ENCODE measurements around the gene PHF14. TPM values are rescaled to one million over a fixed set of nuclear protein-coding genes. Genes with fewer than 3 reads are reported as not detected.

The PHF14 gene
- total RNA-seq, 1 experiment from 2014 or later: 35.4 TPM

GRCh38 chr7:11079907-11080306 is 106.2 kb downstream of the PHF14 start:
- intact Hi-C loops (cut with micrococcal nuclease): no loop called here
- H3F3A ChIP-seq (ENCODE audit: low read length, unreplicated experiment): no peaks in the 10 kb centered on the region

GRCh38 chr7:11082121-11082520 is 108.4 kb downstream of the PHF14 start:
- Histone ChIP-seq H3K36me3 (ENCODE audit: low read depth, low read length) (no peaks in the 10 kb centered on the region), H3K4me1 (ENCODE audit: insufficient read depth, low read length) (no peaks in the 10 kb centered on the region), H3K27me3 (ENCODE audit: low read length) (no peaks in the 10 kb centered on the region), H4K20me1 (ENCODE audit: low read length) (no peaks in the 10 kb centered on the region), H3K9me3 (ENCODE audit: low read length) (no peaks in the 10 kb centered on the region), H3K9ac (ENCODE audit: low read length) (no peak overlapping the region), H3K27ac (ENCODE audit: low read length) (no peak overlapping the region), H2AFZ (ENCODE audit: low read length) (no peak overlapping the region), H3F3A (ENCODE audit: low read length, unreplicated experiment) (no peaks in the 10 kb centered on the region), H3K4me2 (ENCODE audit: low read length) (no peak overlapping the region), H3K9me2 (replicated peaks; ENCODE audit: low read length) (no peaks in the 10 kb centered on the region), H3K4me3 (ENCODE audit: low read length) (no peak overlapping the region), H3K79me2 (ENCODE audit: low read length) (no peaks in the 10 kb centered on the region)
- DNase-seq: no peak
- TF ChIP-seq EZH2phosphoT487 (IDR thresholded peaks at IDR 0.05; ENCODE audit: borderline replicate concordance, low read length) (no peak), CTCF (conservative IDR thresholded peaks at IDR 0.05; ENCODE audit: low read depth, low read length) (no peak), EZH2 (IDR thresholded peaks at IDR 0.05; ENCODE audit: low read length, unreplicated experiment) (no peak)
- ChIA-PET POLR2A (ENCODE audit: unreplicated experiment) (no interaction called here), CTCF (no interaction called here)
- BruUV-seq (replicated peaks): no TSS peak
- no peak for ATAC-seq
- intact Hi-C loops (cut with micrococcal nuclease): no loop called here

More at GRCh38 chr7:11079907-11080306, 106.2 kb downstream of the PHF14 start:
- Histone ChIP-seq H3K9me3 (ENCODE audit: low read length) (no peaks in the 10 kb centered on the region), H3K27ac (ENCODE audit: low read length) (no peak overlapping the region), H4K20me1 (ENCODE audit: low read length) (no peaks in the 10 kb centered on the region), H3K4me1 (ENCODE audit: insufficient read depth, low read length) (no peaks in the 10 kb centered on the region), H3K36me3 (ENCODE audit: low read depth, low read length) (no peaks in the 10 kb centered on the region), H3K27me3 (ENCODE audit: low read length) (no peaks in the 10 kb centered on the region), H3K79me2 (ENCODE audit: low read length) (no peaks in the 10 kb centered on the region), H3K4me2 (ENCODE audit: low read length) (no peak overlapping the region), H3K9me2 (replicated peaks; ENCODE audit: low read length) (no peaks in the 10 kb centered on the region), H3K9ac (ENCODE audit: low read length) (no peak overlapping the region), H3K4me3 (ENCODE audit: low read length) (no peak overlapping the region), H2AFZ (ENCODE audit: low read length) (no peak overlapping the region)
- no TSS peak for BruUV-seq (replicated peaks)
- no peak for ATAC-seq
- no peak for TF ChIP-seq EZH2phosphoT487 (IDR thresholded peaks at IDR 0.05; ENCODE audit: borderline replicate concordance, low read length)
- no peak for TF ChIP-seq EZH2 (IDR thresholded peaks at IDR 0.05; ENCODE audit: low read length, unreplicated experiment)
- no peak for TF ChIP-seq CTCF (conservative IDR thresholded peaks at IDR 0.05; ENCODE audit: low read depth, low read length)
- ChIA-PET POLR2A (ENCODE audit: unreplicated experiment) (no interaction called here), CTCF (no interaction called here)
- no peak for DNase-seq

- H3K27me3 ChIP-seq (ENCODE audit: low read length): no peaks in the 10 kb centered on the region
- H3K4me1 ChIP-seq (ENCODE audit: insufficient read depth, low read length): no peaks in the 10 kb centered on the region
- TF ChIP-seq EZH2 (IDR thresholded peaks at IDR 0.05; ENCODE audit: low read length, unreplicated experiment): no peak
- TF ChIP-seq CTCF (conservative IDR thresholded peaks at IDR 0.05; ENCODE audit: low read depth, low read length): no peak
- TF ChIP-seq EZH2phosphoT487 (IDR thresholded peaks at IDR 0.05; ENCODE audit: borderline replicate concordance, low read length): no peak
- no peak overlapping the region for H3K4me2 ChIP-seq (ENCODE audit: low read length)
- ATAC-seq (no peak), DNase-seq (no peak)
- no peak overlapping the region for H3K27ac ChIP-seq (ENCODE audit: low read length)
- H3K9me2 ChIP-seq (replicated peaks; ENCODE audit: low read length): no peaks in the 10 kb centered on the region
- H3K79me2 ChIP-seq (ENCODE audit: low read length): no peaks in the 10 kb centered on the region
- no peaks in the 10 kb centered on the region for H3K9me3 ChIP-seq (ENCODE audit: low read length)
- CTCF ChIA-PET: interaction anchor here (0.6 kb wide), 1 partner anchor 243 kb away, joined by 3 read pairs; no protein-coding TSS in a partner anchor
- intact Hi-C loops (cut with micrococcal nuclease): no loop called here
- no TSS peak for BruUV-seq (replicated peaks)
- POLR2A ChIA-PET (ENCODE audit: unreplicated experiment): no interaction called here
- H2AFZ ChIP-seq (ENCODE audit: low read length): no peak overlapping the region
- H3F3A ChIP-seq (ENCODE audit: low read length, unreplicated experiment): no peaks in the 10 kb centered on the region
- H3K9ac ChIP-seq (ENCODE audit: low read length): no peak overlapping the region
- no peaks in the 10 kb centered on the region for H3K36me3 ChIP-seq (ENCODE audit: low read depth, low read length)
- H4K20me1 ChIP-seq (ENCODE audit: low read length): no peaks in the 10 kb centered on the region
- H3K4me3 ChIP-seq (ENCODE audit: low read length): no peak overlapping the region
Observed at GRCh38 chr7:11082552-11083213, 109.0 kb downstream of the PHF14 start.

Measured in PC-3 (cell line).